Measurements from ENCODE around the gene ZEB2. TPM values are rescaled to one million over a fixed set of nuclear protein-coding genes. Genes with fewer than 3 reads are reported as not detected.

The ZEB2 gene
- total RNA-seq, 1 donor from 2014 or later = 95.4 TPM

GRCh38 chr2:144545787-144546186 lies 25.9 kb upstream of the ZEB2 start:
- Mint-ChIP-seq H3K36me3 (ENCODE audit: low read depth) (no peaks in the 10 kb centered on the region), H3K9me3 (ENCODE audit: low read depth) (peaks cover 6% of the 10 kb centered on the region), H3K27me3 (ENCODE audit: low read depth) (no peaks in the 10 kb centered on the region), H3K4me1 (ENCODE audit: low read depth) (peaks cover 27% of the 10 kb centered on the region), H3K4me3 (ENCODE audit: unreplicated experiment) (no peak overlapping the region), H3K27ac (ENCODE audit: unreplicated experiment) (no peak overlapping the region)
- DNase-seq (ENCODE audit: low spot score) = no peak
- no peak for TF ChIP-seq CTCF (IDR thresholded peaks at IDR 0.05)

GRCh38 chr2:144544053-144544452 lies 24.1 kb upstream of the ZEB2 start:
- Mint-ChIP-seq H3K4me1 (ENCODE audit: low read depth) (peaks cover 27% of the 10 kb centered on the region), H3K36me3 (ENCODE audit: low read depth) (no peaks in the 10 kb centered on the region), H3K27ac (ENCODE audit: unreplicated experiment) (no peak overlapping the region)

GRCh38 chr2:144541396-144541795 lies 21.5 kb upstream of the ZEB2 start:
- H3K4me1 Mint-ChIP-seq (ENCODE audit: low read depth) = peaks cover 7% of the 10 kb centered on the region
- H3K4me3 Mint-ChIP-seq (ENCODE audit: unreplicated experiment) = no peak overlapping the region
- no peak overlapping the region for H3K27ac Mint-ChIP-seq (ENCODE audit: unreplicated experiment)
- no peak for TF ChIP-seq CTCF (IDR thresholded peaks at IDR 0.05)
- H3K27me3 Mint-ChIP-seq (ENCODE audit: low read depth) = no peaks in the 10 kb centered on the region
- DNase-seq (ENCODE audit: low spot score) = no peak
- H3K9me3 Mint-ChIP-seq (ENCODE audit: low read depth) = peaks cover 6% of the 10 kb centered on the region
- no peaks in the 10 kb centered on the region for H3K36me3 Mint-ChIP-seq (ENCODE audit: low read depth)

More at GRCh38 chr2:144544053-144544452, 24.1 kb upstream of the ZEB2 start:
- no peak for TF ChIP-seq CTCF (IDR thresholded peaks at IDR 0.05)
- no peak overlapping the region for H3K4me3 Mint-ChIP-seq (ENCODE audit: unreplicated experiment)
- peaks cover 6% of the 10 kb centered on the region for H3K9me3 Mint-ChIP-seq (ENCODE audit: low read depth)
- H3K27me3 Mint-ChIP-seq (ENCODE audit: low read depth) = no peaks in the 10 kb centered on the region
- DNase-seq (ENCODE audit: low spot score) = no peak

- H3K36me3 Mint-ChIP-seq (ENCODE audit: low read depth) = no peaks in the 10 kb centered on the region
- peaks cover 7% of the 10 kb centered on the region for H3K4me1 Mint-ChIP-seq (ENCODE audit: low read depth)
- H3K27ac Mint-ChIP-seq (ENCODE audit: unreplicated experiment) = no peak overlapping the region
- peaks cover 6% of the 10 kb centered on the region for H3K9me3 Mint-ChIP-seq (ENCODE audit: low read depth)
- DNase-seq (ENCODE audit: low spot score) = no peak
- no peak for TF ChIP-seq CTCF (IDR thresholded peaks at IDR 0.05)
- no peaks in the 10 kb centered on the region for H3K27me3 Mint-ChIP-seq (ENCODE audit: low read depth)
- H3K4me3 Mint-ChIP-seq (ENCODE audit: unreplicated experiment) = no peak overlapping the region
Measured at GRCh38 chr2:144539289-144539782, 19.4 kb upstream of the ZEB2 start.

GRCh38 chr2:144535300-144535699 lies 15.4 kb upstream of the ZEB2 start:
- H3K4me3 Mint-ChIP-seq (ENCODE audit: unreplicated experiment) = no peak overlapping the region
- H3K27me3 Mint-ChIP-seq (ENCODE audit: low read depth) = no peaks in the 10 kb centered on the region
- no peak for DNase-seq (ENCODE audit: low spot score)
- no peak overlapping the region for H3K27ac Mint-ChIP-seq (ENCODE audit: unreplicated experiment)
- H3K4me1 Mint-ChIP-seq (ENCODE audit: low read depth) = no peaks in the 10 kb centered on the region
- TF ChIP-seq CTCF (IDR thresholded peaks at IDR 0.05) = no peak
- H3K9me3 Mint-ChIP-seq (ENCODE audit: low read depth) = no peaks in the 10 kb centered on the region
- H3K36me3 Mint-ChIP-seq (ENCODE audit: low read depth) = no peaks in the 10 kb centered on the region
